Caki2 (cell line): ENCODE data around the gene COL2A1. TPM values are rescaled to one million over a fixed set of nuclear protein-coding genes. Genes with fewer than 3 reads are reported as not detected.

ENCODE experiments used
- DNase-seq: peaks from one replicate; pipeline ENCODE4 v3.0.0-alpha.2; 2015; ENCODE audit warnings: low read depth
- in situ Hi-C: cut with HindIII; loops from 2 replicates; pipeline ENCODE4 v1.10.0; 2016; ENCODE audit warnings: low sequenced_read_pairs, low pct_unique_long_range_greater_than_20kb, mixed read lengths
- total RNA-seq: library from RNA; depleted of rRNA; stranded (reverse); fragments of >200 nt; shearing (Covaris generic); gene quantifications from 2 replicates; pipeline ENCODE4 v1.2.3, GENCODE V29; 2014; ENCODE audit warnings: low replicate concordance

COL2A1 gene
- total RNA-seq, 1 experiment from 2014 or later, result not detected

GRCh38 chr12:47984331-47984801 lies 19.9 kb downstream of the COL2A1 start:
- DNase-seq, result no peak
- in situ Hi-C loops, result no loop called here

GRCh38 chr12:47983541-47984115 lies 20.6 kb downstream of the COL2A1 start:
- no peak for DNase-seq
- in situ Hi-C loops, result no loop called here

GRCh38 chr12:47982770-47983169 lies 21.5 kb downstream of the COL2A1 start:
- no peak for DNase-seq
- in situ Hi-C loops, result no loop called here

- no peak for DNase-seq
- in situ Hi-C loops, result no loop called here
These were observed 22.0 kb downstream of the COL2A1 start for GRCh38 chr12:47982311-47982710.

- DNase-seq, result no peak
- in situ Hi-C loops, result no loop called here
These were observed 22.6 kb downstream of the COL2A1 start for GRCh38 chr12:47981496-47982260.

- no peak for DNase-seq
- in situ Hi-C loops, result no loop called here
These were observed 23.3 kb downstream of the COL2A1 start for GRCh38 chr12:47980779-47981495.

GRCh38 chr12:47980197-47980596 lies 24.1 kb downstream of the COL2A1 start:
- no peak for DNase-seq
- in situ Hi-C loops, result no loop called here

- in situ Hi-C loops, result no loop called here
- no peak for DNase-seq
These were observed 24.6 kb downstream of the COL2A1 start for GRCh38 chr12:47979686-47980085.

- in situ Hi-C loops, result no loop called here
These were observed 25.1 kb downstream of the COL2A1 start for GRCh38 chr12:47979166-47979565.

GRCh38 chr12:47978598-47978873 lies 25.7 kb downstream of the COL2A1 start:
- in situ Hi-C loops, result no loop called here
- DNase-seq, result no peak

More at GRCh38 chr12:47979166-47979565, 25.1 kb downstream of the COL2A1 start:
- DNase-seq, result no peak

- in situ Hi-C loops, result no loop called here
- no peak for DNase-seq
These were observed 26.3 kb downstream of the COL2A1 start for GRCh38 chr12:47977772-47978597.

- in situ Hi-C loops, result no loop called here
- no peak for DNase-seq
These were observed 27.1 kb downstream of the COL2A1 start for GRCh38 chr12:47977046-47977771.

- in situ Hi-C loops, result no loop called here
- DNase-seq, result no peak
These were observed 28.5 kb downstream of the COL2A1 start for GRCh38 chr12:47975816-47976215.

GRCh38 chr12:47975036-47975620 lies 29.1 kb downstream of the COL2A1 start:
- DNase-seq, result no peak
- in situ Hi-C loops, result no loop called here

GRCh38 chr12:47973870-47974269 lies 30.4 kb downstream of the COL2A1 start:
- in situ Hi-C loops, result no loop called here

GRCh38 chr12:47972895-47973294 lies 31.4 kb downstream of the COL2A1 start:
- in situ Hi-C loops, result no loop called here
- no peak for DNase-seq

More at GRCh38 chr12:47973870-47974269, 30.4 kb downstream of the COL2A1 start:
- no peak for DNase-seq

GRCh38 chr12:47970843-47971242 lies 33.4 kb downstream of the COL2A1 start:
- in situ Hi-C loops, result no loop called here
- no peak for DNase-seq

GRCh38 chr12:47969845-47970244 lies 34.4 kb downstream of the COL2A1 start:
- in situ Hi-C loops, result no loop called here
- DNase-seq, result no peak
